ENCODE results near the gene KCNS3.

DNA sequence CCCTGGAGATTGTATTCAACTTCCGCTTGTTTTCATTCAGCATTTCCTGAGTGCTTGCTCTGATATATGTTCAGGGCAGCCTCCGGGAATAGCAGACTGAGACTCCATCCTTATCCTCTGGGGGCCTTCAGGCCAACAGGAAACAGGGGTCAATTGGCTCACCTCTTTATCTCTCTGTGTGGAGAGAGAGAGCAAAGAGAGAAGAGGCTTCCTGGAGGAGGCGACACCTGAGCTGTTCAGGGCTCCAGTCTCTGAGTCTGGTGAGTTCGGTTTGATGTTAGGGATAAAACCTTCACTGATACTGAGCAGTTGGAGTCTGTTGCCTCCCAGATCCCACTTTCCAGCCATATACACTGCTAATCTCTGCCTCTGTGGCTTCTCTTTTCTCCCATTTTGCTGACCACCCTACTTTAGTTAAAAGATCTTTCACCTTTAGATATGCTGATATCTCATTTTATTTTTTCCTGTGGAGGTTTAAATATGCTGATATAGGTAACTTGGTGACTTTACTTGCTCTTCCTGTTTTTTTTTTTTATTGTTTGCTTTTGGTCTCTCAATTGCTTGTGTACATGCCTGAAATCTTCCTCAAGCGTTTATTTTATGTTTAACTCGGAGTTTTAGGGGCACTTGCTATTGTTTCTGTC is 56.9 kb downstream of the KCNS3 start:
- TF ChIP-seq POLR2AphosphoS5 (IDR thresholded peaks at IDR 0.05), result no peak
- TF ChIP-seq, protein P1, sequence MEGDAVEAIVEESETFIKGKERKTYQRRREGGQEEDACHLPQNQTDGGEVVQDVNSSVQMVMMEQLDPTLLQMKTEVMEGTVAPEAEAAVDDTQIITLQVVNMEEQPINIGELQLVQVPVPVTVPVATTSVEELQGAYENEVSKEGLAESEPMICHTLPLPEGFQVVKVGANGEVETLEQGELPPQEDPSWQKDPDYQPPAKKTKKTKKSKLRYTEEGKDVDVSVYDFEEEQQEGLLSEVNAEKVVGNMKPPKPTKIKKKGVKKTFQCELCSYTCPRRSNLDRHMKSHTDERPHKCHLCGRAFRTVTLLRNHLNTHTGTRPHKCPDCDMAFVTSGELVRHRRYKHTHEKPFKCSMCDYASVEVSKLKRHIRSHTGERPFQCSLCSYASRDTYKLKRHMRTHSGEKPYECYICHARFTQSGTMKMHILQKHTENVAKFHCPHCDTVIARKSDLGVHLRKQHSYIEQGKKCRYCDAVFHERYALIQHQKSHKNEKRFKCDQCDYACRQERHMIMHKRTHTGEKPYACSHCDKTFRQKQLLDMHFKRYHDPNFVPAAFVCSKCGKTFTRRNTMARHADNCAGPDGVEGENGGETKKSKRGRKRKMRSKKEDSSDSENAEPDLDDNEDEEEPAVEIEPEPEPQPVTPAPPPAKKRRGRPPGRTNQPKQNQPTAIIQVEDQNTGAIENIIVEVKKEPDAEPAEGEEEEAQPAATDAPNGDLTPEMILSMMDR (IDR thresholded peaks at IDR 0.05), result no peak
- no peak for TF ChIP-seq POLR2A (IDR thresholded peaks at IDR 0.05)
- TF ChIP-seq EP300 (IDR thresholded peaks at IDR 0.05; ENCODE audit: low read depth), result no peak

All from transverse colon (tissue), 4 donors.